GM21390 (cell line): ENCODE measurements around the gene RREB1.

Experiments used
- ATAC-seq: cut with Tn5 transposase; IDR thresholded peaks from one replicate; pipeline ENCODE4 v1.9.1; 2021; ENCODE audit not compliant: unreplicated experiment

The RREB1 gene

DNA sequence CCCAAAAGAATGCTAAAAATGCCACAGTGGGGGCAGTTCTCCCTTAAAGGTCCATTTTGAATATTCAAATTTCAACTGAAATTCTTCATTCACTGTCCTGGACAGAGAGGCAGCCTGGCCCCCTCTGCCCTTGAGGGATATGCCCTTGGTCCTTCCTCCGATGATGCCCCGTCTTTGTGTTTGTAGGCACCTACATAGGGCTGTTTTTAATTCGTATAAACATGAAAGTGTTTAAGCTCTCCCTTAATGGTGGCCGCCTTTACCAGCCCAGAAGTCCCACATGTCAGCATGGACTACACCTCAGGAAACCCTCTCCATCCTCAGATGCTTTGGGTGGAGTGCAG is 135.0 kb downstream of the RREB1 start:
- no peak for ATAC-seq

DNA sequence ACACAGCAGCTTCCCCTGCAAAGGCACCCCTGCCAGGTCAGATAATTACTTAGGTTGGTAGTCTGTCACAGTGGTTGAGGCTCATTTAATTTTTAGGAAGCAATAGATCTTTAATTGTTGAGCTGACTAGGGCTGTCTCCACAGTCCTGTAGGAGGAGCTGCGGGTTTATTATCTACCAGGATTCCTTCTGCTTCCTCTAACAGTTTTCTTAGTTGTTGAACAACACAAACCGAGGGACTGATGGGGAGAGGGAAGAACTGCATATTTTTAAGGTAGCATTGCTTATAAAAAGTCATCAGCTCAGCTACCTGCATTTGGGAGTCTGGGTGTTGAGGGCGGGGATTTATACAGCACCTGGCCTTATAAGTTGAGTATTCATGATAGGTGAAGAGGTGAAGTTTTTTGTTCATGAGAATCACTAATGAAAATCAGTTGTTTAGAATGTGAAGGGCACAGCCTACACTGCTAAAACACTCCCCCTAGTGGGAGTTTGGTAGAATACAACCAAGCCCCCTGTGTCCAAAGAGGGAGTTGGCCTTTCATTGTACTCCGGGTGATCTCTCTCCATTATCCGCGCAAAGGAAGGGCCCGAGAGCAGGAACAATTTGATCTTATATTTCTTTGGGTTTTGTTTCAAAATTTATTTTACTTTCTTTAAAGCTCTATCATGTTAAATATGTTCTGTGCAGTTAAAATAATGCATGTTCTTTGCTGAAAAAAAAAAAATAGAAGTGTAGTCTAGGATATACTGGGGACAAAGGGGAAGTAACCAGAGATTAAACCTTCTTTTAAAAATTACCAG is 135.6 kb downstream of the RREB1 start:
- ATAC-seq: peak; percentile 43

DNA sequence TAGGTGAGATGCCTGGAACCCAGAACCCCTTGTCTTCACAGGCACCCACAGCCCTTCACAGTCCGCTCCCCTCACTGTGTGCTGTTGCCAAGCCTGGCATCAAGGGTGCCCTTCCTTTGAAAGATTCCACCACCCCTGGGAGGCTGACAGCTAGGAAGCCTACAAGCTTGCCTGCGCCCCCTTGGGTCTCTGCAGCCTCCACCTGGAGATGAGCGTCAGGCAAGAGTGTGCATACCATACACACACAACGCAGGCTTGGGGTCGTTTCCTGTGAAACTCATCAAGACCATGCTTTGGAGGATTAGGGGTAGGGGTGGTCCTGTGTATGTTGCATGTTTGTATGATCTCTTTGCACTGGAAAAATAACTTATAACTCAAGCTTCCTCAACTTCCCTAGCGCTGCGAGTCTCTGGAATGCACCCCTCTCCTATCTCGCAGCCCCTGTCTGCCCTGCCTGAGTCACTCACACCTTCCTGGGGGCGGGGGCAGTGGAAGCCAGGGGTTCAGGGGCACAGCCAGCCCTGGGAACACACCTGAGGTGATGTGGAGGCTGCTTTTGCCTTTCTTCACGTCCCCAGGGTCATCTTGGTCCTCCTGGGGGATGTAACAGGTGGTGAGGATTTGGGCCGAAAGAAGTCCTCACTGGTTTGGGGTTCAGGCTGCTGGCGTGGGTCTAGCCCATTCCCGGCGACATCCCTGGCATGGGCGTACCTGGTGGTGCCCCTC is 138.1 kb downstream of the RREB1 start:
- ATAC-seq: no peak

DNA sequence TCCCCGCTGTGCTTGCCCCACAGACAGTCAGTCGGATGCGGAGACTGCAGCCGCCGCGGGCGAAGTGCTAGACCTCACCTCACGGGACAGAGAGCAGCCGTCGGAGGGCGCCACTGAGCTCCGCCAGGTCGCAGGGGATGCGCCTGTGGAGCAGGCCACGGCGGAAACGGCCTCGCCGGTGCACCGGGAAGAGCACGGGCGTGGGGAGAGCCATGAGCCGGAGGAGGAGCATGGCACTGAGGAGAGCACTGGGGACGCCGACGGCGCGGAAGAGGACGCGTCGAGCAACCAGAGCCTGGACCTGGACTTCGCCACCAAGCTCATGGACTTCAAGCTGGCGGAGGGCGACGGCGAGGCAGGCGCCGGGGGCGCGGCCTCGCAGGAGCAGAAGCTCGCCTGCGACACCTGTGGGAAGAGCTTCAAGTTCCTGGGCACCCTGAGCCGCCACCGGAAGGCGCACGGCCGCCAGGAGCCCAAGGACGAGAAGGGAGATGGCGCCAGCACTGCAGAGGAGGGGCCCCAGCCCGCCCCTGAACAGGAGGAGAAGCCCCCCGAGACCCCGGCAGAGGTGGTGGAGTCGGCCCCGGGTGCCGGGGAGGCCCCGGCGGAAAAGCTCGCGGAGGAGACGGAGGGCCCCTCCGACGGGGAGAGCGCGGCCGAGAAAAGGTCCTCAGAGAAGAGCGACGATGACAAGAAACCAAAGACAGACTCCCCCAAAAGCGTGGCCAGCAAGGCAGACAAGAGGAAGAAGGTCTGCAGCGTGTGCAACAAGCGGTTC is 138.8 kb downstream of the RREB1 start:
- no peak for ATAC-seq

DNA sequence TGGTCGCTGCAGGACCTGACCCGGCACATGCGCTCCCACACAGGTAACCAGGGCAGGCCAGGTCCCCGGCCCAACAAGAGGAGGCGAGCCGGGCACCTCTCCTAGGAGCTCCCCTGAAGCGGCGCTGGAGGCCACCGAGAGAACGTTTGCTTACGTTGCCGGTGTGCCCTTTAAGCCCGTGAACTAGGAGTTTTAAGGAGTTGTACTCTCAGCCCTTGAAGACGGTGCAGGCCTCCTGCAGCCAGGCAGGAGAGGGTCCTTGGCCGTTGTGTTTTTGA is 139.4 kb downstream of the RREB1 start:
- ATAC-seq: no peak

DNA sequence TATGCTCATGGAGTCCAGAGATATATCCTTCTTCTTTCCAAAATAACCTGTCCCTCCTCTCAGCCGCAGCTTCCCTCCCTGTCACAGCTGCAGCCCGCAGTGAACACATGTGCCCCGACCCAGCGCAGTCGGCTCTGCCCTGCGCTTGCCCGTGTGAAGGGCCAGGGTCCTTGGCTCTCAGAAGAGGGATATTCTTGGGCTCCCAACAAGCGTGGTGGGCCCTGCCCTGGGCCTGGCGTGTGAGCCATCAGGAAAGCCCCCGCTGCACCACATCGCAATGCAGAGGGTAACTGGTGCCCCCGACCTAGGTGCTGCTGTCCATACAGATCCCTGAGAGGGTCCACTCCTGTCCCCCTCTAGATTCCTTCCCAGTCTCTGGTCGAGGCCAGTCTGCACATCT is 140.1 kb downstream of the RREB1 start:
- ATAC-seq: no peak

DNA sequence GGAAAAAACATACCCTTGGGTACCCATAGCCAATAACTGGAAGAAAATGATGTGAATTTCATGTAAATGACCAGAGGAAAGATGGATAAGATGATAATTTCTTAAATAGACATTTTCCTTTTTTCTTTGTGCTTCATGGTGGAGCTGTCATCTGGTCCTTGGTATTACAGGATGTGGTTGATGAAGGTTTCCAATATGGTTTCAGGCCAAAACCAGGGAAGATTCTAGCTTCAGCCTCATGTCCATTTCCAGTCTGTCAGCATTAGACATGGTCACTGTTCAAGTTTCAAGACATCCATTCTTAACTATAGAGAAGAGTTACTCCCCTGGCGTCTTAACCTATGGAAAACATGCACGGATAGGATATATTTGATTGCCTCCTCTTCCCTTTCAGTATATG is 141.6 kb downstream of the RREB1 start:
- ATAC-seq: no peak

DNA sequence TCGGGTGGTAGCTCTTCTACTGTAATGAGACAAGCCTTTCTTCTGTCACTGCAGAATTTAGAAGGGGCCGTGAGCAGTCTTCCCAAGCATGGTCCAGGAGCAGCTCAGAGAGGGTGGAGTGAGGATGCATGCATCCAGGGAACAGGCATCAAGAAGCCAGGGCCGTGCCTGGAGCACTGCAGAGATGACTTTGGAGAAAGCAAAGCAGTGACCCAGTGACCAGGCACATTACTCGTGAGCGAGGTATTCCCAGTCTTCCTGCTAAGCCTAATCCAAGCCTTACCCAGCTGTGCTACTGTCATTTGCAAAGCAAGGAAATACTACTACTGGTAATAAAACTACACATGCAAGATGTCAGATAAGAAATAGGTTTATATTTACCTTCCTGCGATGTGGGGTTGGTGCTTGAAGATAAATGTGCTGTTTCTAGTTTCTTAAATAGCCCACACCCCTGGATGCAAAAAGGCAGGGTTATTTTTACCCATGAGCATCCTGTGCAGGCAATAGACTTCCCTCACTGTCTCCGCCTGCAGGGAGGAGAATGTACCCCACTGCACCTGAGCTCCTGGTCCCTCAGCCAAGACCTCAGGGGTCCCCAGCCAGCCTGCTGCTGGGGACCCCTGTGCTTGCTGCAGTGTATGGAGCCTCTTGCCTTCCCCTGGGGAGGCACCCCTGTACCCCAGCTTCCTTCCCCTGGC is 142.3 kb downstream of the RREB1 start:
- ATAC-seq: no peak

DNA sequence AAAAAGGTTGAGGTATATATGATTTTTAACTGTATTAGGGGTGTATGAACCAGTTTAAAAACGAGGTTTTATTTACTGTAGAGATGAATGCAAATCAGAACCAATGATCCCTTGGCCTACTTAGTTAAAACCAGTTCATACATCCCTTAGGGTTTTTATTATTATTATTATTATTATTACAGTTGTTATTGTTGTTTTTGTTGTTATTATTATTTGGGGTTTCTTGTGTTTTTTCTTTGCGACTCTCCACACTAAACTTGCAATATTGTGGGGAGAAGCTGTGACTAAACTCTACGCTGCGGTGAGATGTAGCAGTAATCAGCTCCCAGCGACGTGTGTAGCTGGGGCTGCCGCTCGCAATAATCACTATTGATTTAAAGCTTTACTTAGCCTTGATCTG is 143.1 kb downstream of the RREB1 start:
- ATAC-seq: no peak

DNA sequence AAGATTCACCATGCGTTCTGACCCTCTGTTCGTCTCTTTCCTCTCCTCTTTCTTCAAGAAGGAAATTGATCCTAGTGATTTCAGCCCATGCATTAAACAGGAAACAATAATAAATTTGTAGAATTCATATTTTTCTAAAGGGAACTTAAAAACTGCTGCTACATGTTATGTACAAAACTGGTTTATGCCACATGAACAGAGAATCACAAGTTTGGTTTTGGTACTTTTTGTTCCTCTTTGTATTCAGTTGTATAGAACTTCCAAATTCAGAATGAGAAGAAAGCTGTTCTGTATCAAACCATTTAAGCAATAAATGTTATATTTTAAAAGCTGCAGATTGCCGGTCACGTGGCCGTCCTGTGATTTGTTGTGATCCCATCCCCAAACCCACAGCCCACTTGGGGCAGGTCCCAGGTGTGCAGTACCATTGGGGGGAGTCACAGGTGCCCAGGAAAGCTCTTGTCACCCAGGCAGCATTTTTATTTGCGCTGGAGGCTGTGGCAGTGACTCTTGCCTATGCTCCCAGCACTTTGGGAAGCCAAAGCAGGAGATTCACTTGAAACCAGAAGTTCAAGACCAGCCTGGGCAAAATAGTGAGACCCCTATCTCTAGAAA is 144.0 kb downstream of the RREB1 start:
- no peak for ATAC-seq

DNA sequence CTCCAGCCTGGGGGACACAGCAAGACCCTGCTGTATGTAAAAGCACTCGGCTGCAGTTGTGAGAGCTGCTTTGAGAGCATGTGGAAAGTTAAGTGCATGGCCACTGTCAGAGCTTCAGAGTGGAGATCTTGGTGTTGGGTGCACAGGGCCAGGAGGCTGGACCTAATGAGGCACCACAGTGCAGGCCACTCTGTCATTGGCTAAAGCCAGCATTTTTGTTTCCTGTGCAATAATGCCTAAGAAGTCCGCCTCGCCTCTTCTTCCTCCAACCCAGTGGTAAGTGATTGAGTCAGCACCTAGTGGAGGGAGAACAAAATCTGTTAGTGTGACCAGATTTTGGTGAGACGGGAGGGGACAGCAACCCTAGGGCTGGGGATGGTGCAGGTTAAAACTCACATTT is 144.6 kb downstream of the RREB1 start:
- ATAC-seq: no peak

DNA sequence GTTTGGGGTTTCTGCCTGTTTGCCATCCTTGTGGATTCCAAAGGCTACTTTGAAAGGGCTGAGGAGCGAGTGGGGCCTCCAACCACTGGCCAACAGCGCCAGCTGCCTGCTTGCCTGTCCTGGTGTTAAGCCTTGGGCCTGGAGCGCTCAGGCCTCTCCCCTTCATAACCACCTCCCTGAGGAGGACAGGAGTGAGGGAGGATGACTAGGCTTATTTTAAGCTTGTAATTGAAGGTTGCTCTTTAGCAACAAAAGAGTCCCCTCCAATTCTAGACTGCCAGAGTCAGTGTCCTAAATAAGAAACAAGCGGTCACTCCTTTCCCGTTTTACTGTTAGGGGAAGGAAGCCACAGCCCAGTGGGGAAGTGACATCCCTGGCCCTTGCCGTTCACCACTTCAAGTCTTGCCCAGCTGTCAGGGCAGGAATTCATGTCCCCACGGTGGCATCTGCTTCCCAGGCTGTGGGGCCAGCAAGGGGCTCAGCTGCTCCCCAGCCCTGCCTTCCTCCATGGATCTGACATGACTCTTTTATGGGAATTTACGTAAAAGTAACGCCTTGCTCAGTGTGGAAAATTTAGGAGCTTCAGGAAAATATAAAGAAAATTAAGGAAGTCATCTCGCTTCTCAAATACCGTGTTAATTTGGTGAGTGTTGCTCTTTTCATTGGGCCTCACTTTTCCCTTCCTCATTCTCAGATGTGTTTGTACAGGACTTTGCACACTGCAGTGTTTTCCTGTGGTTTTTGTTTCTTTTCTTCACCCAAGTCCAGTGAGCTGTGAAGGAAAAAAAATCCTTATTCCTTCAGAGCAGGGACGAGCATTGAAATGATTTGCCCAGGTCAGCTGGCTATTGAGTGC is 147.4 kb downstream of the RREB1 start:
- no peak for ATAC-seq

DNA sequence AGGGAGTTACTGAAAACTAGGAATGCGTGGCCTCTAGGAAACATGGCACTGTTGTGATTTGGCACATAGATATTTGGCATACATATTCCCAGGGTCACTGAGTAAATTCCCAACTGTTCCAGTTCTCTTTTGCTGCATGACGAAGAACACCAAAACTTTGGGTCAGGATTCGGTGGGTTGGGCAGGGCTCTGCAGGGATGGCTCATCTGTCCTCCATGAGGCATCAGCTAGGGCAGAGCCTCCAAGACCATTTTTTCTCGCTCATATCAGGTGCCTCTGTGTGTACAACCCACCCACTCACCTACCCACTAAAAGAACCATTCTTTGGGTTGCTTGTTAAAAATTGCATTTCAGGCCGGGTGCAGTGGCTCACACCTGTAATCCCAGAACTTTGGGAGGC is 148.2 kb downstream of the RREB1 start:
- no peak for ATAC-seq

DNA sequence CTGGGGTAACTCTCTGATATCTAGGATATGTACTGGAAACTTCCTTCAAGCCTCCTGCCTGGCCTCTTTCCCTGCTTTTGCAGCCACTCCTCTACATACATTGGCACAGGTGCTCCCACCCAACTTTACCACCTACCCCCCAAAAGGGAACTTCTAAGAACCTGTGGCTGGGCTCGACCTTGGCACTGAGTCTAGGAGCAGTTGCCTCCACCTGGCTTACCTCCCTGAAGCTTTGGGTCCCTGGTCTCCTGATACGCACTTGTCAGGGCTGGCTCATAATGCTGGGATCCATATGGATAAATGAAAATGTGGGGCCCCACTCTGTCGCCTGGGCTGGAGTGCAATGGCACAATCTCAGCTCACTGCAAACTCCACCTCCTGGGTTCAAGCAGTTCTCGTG is 149.0 kb downstream of the RREB1 start:
- no peak for ATAC-seq

DNA sequence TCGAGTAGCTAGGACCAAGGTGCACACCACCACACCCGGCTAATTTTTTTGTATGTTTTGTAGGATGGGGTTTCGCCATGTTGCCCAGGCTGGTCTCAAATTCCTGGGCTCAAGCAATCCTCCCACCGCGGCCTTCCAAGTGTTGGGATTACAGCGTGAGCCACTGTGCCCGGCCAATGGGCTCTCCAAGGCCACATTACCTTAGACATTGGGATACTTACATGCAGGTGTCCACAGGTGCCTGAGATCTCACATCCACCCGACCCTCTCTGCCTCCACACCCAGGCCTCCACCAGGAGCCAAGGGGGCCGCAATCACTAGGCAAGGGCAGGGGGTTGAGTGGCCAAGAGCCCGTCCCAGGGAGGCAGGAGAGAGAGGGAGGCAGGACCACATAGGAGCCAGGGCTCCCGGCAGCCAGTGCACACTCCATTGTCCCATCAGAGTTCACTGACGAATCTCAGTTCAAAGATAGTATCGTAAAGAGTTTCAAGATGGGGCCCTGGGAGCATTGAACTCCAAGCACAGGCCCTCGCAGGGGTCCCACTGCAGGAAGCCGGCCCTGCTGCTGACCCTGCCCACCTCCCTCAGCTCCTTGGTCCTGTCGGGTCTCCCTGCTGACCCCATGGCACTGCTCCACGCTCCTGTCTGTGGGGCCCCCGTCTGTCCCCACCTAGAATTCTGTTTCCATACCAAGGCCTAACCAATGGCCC is 149.9 kb downstream of the RREB1 start:
- no peak for ATAC-seq

DNA sequence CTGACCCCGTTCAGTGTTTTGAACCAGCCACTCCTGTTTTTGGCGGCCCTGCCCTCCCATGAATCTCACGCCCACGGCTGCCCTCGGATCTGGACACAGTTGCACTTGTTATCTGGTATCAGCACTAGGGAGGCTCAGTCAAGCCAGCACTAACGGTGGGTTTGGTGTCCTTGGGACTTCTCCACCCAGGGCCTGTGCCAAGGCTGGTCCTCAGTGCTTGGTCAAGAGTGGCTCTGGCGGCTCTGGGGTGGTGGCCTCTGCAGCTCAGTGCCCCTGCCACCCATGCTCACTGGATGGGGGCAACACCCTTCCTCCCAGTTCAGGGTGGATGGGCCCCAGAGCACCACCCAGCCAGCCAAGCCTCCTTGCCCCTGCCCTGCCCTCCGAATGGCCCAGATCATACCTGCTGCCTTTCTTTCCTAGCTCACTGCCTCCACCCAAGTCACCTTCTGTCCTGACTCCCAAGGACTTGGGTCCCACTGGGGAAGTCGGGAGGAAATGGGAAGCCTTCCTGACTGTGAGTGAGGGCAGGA is 150.5 kb downstream of the RREB1 start:
- no peak for ATAC-seq

DNA sequence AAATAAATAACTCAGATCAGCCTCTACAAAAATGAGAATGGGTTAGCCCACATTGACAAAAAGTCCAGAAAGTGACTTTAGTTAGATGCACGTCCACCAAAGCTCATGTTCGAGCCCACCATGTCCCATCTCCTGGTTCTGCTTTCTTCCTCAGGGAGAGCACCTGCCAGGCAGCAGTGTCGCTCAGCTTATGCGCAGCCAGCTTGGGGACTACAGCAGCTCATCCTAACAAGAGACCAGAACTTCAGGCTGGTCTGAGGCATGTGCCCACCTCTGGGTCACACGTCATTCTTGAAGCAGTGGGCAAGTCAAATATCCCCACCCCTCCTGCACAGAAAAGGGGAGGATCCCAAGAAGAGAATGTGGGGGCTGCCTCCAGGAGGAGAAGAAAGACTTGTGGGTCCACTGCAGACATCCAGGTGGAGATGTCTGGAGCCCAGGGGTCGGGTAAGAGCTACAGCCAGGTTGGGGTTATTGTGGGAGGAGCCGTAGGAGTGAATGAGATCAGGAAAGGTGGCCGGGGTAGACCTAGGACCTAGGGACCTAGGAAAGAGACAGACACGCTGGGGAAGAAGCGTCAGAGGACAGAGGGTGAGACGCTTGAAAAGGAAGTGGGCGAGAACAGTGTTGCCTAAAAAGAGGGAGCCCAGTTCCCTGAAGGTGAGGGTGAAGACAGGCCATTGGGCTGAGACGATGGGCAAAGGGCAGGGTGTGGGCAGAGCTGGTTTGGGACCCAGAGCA is 152.7 kb downstream of the RREB1 start:
- ATAC-seq: no peak

DNA sequence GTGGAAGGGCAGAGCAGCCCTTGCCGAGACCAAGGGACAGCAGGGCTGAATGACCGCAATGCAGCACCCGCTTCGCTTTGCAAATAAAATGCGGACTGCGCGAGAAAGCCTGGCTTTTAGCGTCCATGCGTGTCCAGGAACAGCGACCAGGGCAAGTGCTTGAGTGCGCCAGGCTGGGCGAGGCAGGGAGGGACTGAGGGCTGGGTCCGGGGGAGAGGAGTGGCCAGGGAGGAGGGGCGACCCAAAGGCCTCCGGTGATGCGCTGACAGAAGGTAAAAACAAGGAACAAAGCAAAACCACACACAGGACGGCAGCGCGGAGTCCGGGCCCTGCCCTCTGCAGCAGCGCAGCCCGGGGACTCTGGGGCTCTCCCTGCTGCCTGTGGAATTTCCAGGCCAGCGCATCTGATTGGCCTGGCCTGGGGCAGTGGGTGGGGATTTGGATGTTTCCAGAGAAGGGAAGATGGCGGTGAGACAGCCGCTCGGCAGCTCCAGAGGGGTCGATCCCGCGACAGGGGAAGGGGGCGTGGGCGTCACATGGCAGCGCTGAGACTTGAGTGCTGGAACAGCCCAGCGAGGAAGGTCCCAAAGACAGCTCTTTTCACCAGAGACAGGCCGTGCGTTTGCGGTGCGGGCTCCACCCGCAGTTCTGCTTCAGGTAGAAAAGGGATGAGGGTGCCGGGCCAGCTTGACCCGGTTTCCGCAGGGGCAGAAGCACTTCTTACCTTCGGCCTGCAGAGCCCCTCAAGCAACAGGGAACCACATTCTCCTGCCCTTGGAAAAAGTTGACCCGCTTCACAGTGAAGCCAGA is 153.5 kb downstream of the RREB1 start:
- ATAC-seq: peak; percentile 75
